Activated T-cell treated with anti-CD3 and anti-CD28 coated beads for 1 hour (primary cell): ENCODE data around the gene ZNF524.

Experiments used
- DNase-seq: peaks from one replicate; pipeline ENCODE4 v3.0.0-alpha.2; 2020; ENCODE audit warnings: low read depth

The ZNF524 gene

GRCh38 chr19:55620410-55621204 lies 20.5 kb downstream of the ZNF524 start:
- no peak for DNase-seq

- no peak for DNase-seq
Measured at GRCh38 chr19:55621205-55621672, 21.2 kb downstream of the ZNF524 start.

GRCh38 chr19:55621673-55622231 lies 21.7 kb downstream of the ZNF524 start:
- DNase-seq, result no peak

- no peak for DNase-seq
Measured at GRCh38 chr19:55622242-55622969, 22.3 kb downstream of the ZNF524 start.

- DNase-seq, result no peak
Measured at GRCh38 chr19:55623130-55623529, 23.0 kb downstream of the ZNF524 start.

- DNase-seq, result no peak
Measured at GRCh38 chr19:55623561-55623960, 23.5 kb downstream of the ZNF524 start.

- peak; percentile 98 for DNase-seq
Measured at GRCh38 chr19:55624109-55625003, 24.3 kb downstream of the ZNF524 start, which contains the start of gene ZNF784. TSS of gene ZNF784 (minus strand) at chr19:55624566. CDS start at chr19:55624561, 5 bp downstream.

- no peak for DNase-seq
Measured at GRCh38 chr19:55625004-55625326, 24.9 kb downstream of the ZNF524 start.

- DNase-seq, result no peak
Measured at GRCh38 chr19:55626350-55626749, 26.3 kb downstream of the ZNF524 start.

- DNase-seq, result peak; percentile 83
Measured at GRCh38 chr19:55632463-55632834, 32.4 kb downstream of the ZNF524 start.

- DNase-seq, result no peak
Measured at GRCh38 chr19:55633861-55634260, 33.8 kb downstream of the ZNF524 start.

- DNase-seq, result no peak
Measured at GRCh38 chr19:55635334-55635717, 35.2 kb downstream of the ZNF524 start.

GRCh38 chr19:55635856-55636440 lies 35.9 kb downstream of the ZNF524 start:
- DNase-seq, result no peak

- no peak for DNase-seq
Measured at GRCh38 chr19:55636723-55637122, 36.6 kb downstream of the ZNF524 start.

GRCh38 chr19:55637534-55637933 lies 37.4 kb downstream of the ZNF524 start:
- DNase-seq, result no peak

- no peak for DNase-seq
Measured at GRCh38 chr19:55638864-55639359, 38.8 kb downstream of the ZNF524 start.

GRCh38 chr19:55640043-55640576 lies 40.0 kb downstream of the ZNF524 start:
- DNase-seq, result peak; percentile 60

GRCh38 chr19:55640577-55641425 lies 40.7 kb downstream of the ZNF524 start, which contains the start of gene ZNF580:
TSS of gene ZNF580 (plus strand) at chr19:55641002. CDS start at chr19:55642509, 1,507 bp downstream.
- no peak for DNase-seq

- DNase-seq, result no peak
Measured at GRCh38 chr19:55641426-55642152, 41.5 kb downstream of the ZNF524 start.
